PFSK-1 (cell line): Measurements from ENCODE around the gene LEAP2.

Experiments used
- FOXP2 ChIP-seq: optimal IDR thresholded peaks from 2 replicates; pipeline ENCODE3; 2011; ENCODE audit warnings: borderline replicate concordance, control low read depth, inconsistent platforms; ENCODE audit not compliant: insufficient read depth; ENCODE audit errors: extremely low read length, extremely low read depth
- POLR2AphosphoS5 ChIP-seq: IDR thresholded peaks from 2 replicates; pipeline ENCODE4 v1.6.1; 2012; ENCODE audit warnings: low read depth, mild to moderate bottlenecking, control low read depth, low read length, moderate library complexity
- SIN3A ChIP-seq: IDR thresholded peaks from 2 replicates; pipeline ENCODE4 v1.6.1; 2012; ENCODE audit warnings: mild to moderate bottlenecking, low read length, moderate library complexity, borderline replicate concordance; ENCODE audit not compliant: insufficient read depth
- TAF1 ChIP-seq: IDR thresholded peaks from 2 replicates; pipeline ENCODE4 v1.6.1; 2012; ENCODE audit warnings: low read length, control low read depth, borderline replicate concordance; ENCODE audit not compliant: insufficient read depth
- TF ChIP-seq, protein P1 (sequence below), 2 experiments: IDR thresholded peaks; 2 replicates each; pipeline versions ENCODE4 v1.6.1 to v1.8.0; 2011 to 2012; ENCODE audit warnings: low read depth in 2 of 2, low read length in 2 of 2, control low read depth in 1 of 2, inconsistent platforms in 1 of 2, mild to moderate bottlenecking in 1 of 2, moderate library complexity in 1 of 2; ENCODE audit not compliant: insufficient read depth in 1 of 2

The LEAP2 gene

GRCh38 chr5:132853323-132853722 is 20.1 kb upstream of the LEAP2 start:
- TF ChIP-seq FOXP2 (no peak), TAF1 (no peak), SIN3A (no peak), POLR2AphosphoS5 (no peak)
- TF ChIP-seq, protein P1, sequence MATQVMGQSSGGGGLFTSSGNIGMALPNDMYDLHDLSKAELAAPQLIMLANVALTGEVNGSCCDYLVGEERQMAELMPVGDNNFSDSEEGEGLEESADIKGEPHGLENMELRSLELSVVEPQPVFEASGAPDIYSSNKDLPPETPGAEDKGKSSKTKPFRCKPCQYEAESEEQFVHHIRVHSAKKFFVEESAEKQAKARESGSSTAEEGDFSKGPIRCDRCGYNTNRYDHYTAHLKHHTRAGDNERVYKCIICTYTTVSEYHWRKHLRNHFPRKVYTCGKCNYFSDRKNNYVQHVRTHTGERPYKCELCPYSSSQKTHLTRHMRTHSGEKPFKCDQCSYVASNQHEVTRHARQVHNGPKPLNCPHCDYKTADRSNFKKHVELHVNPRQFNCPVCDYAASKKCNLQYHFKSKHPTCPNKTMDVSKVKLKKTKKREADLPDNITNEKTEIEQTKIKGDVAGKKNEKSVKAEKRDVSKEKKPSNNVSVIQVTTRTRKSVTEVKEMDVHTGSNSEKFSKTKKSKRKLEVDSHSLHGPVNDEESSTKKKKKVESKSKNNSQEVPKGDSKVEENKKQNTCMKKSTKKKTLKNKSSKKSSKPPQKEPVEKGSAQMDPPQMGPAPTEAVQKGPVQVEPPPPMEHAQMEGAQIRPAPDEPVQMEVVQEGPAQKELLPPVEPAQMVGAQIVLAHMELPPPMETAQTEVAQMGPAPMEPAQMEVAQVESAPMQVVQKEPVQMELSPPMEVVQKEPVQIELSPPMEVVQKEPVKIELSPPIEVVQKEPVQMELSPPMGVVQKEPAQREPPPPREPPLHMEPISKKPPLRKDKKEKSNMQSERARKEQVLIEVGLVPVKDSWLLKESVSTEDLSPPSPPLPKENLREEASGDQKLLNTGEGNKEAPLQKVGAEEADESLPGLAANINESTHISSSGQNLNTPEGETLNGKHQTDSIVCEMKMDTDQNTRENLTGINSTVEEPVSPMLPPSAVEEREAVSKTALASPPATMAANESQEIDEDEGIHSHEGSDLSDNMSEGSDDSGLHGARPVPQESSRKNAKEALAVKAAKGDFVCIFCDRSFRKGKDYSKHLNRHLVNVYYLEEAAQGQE (IDR thresholded peaks at IDR 0.05; ENCODE audit: insufficient read depth in 1 of 2, low read depth in 2 of 2, low read length in 2 of 2), result no peak

GRCh38 chr5:132853790-132854189 is 19.7 kb upstream of the LEAP2 start:
- TF ChIP-seq TAF1 (no peak), SIN3A (no peak), POLR2AphosphoS5 (no peak), FOXP2 (no peak)
- TF ChIP-seq, protein P1 (IDR thresholded peaks at IDR 0.05; ENCODE audit: insufficient read depth in 1 of 2, low read depth in 2 of 2, low read length in 2 of 2), result no peak

DNA sequence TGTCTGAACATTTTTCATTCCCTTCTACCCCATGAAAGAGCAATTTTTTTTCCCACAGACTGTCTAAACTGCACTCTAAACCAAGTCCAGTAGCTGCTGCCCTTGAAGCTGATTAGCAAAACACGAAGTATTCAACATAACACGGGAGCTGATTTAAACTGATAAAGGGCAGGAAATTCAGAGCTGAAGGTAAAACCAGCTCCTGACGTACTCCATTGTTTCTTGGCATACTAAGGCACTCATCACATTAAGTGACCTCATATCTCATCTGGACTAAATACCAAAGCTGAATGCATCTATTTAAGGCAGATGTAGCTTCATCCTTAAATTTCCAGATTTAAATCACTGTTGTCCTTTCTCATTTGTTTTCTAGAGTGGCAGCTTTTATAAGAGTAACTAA is 19.2 kb upstream of the LEAP2 start:
- TF ChIP-seq TAF1 (no peak), POLR2AphosphoS5 (no peak), FOXP2 (no peak), SIN3A (no peak)
- TF ChIP-seq, protein P1 (IDR thresholded peaks at IDR 0.05; ENCODE audit: insufficient read depth in 1 of 2, low read depth in 2 of 2, low read length in 2 of 2), result no peak

GRCh38 chr5:132856011-132856410 is 17.5 kb upstream of the LEAP2 start:
- TF ChIP-seq POLR2AphosphoS5 (no peak), SIN3A (no peak), TAF1 (no peak), FOXP2 (no peak)
- TF ChIP-seq, protein P1 (IDR thresholded peaks at IDR 0.05; ENCODE audit: insufficient read depth in 1 of 2, low read depth in 2 of 2, low read length in 2 of 2), result no peak

GRCh38 chr5:132859889-132860437 is 13.5 kb upstream of the LEAP2 start:
- TF ChIP-seq SIN3A (no peak), FOXP2 (no peak), POLR2AphosphoS5 (no peak), TAF1 (no peak)
